ENCODE measurements around the gene BIRC6. TPM values are rescaled to one million over a fixed set of nuclear protein-coding genes. Genes with fewer than 3 reads are reported as not detected.
"Not testable (repeated sequence)": the region's sequence is repeated elsewhere in the genome, so short reads cannot be mapped to it uniquely, and the experiment has no call there.

BIRC6 gene
- total RNA-seq, 2 experiments from 2014 or later = 81.2 to 125 TPM

DNA sequence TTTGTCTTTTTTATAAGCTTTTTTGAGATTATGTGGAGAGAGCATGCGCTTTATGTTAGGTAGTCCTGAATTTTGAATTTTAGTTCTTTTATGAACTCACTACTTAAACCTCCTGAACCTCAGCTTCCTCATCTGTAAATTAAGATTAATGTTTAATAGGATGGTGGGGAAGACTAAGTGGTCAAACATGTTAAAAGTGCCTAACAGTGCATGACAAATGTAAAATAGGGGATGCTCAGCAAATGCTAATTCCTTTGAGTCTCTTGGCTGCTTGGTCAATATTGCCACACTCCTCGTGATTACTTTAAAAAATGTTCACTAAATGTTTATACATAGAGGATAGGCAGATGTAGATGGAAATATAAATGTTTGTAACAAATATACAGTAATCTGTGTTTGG, 6.8 kb downstream of the BIRC6 start:
- peak overlapping the region; percentile 13; the same call in 1 of the 2 replicates for H3K4me2 ChIP-seq (ENCODE audit: low read length)

DNA sequence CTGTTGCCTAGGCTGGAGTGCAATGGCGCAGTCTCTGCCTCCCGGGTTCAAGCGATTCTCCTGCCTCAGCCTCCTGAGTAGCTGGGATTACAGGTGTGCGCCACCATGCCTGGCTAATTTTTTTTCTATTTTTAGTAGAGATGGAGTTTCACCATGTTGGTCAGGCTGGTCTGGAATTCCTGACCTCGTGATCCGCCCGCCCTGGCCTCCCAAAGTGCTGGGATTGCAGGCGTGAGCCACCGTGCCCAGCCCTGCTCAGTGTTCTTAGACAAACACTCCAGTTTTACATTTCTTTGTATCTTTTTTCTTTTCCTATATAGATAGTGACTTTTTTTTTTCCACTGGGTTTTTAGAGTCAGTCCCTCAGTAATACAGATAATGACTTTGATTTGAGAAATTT, 7.5 kb downstream of the BIRC6 start:
- CTCF ChIA-PET (ENCODE audit: unreplicated experiment); H3K4me3 ChIP-seq (ENCODE audit: low read depth, low read length, poor library complexity, severe bottlenecking); H3K9me2 ChIP-seq (ENCODE audit: insufficient read depth, low read length); BruUV-seq (replicated peaks); H2AFZ ChIP-seq (ENCODE audit: low read length); DNase-seq (ENCODE audit: low spot score); H3K9me3 ChIP-seq (ENCODE audit: low read length); intact Hi-C loops (cut with micrococcal nuclease; ENCODE audit: unreplicated experiment); H3K27ac ChIP-seq (ENCODE audit: low read depth, low read length, poor library complexity, severe bottlenecking); H3K4me2 ChIP-seq (ENCODE audit: low read length): not testable (repeated sequence)
- POLR2A ChIA-PET = interaction anchor here (0.6 kb wide), 1 partner anchor 33 kb away, joined by 4 read pairs; no protein-coding TSS in a partner anchor
- Histone ChIP-seq H4K20me1 (ENCODE audit: insufficient read depth, low read length) (peaks cover 19% of the 10 kb centered on the region), H3K79me2 (ENCODE audit: insufficient read depth, low read depth, low read length) (peaks cover 100% of the 10 kb centered on the region), H3K4me1 (ENCODE audit: insufficient read depth, low read length, poor library complexity, severe bottlenecking) (peaks cover 27% of the 10 kb centered on the region), H3K36me3 (ENCODE audit: insufficient read depth, low read length) (peaks cover 92% of the 10 kb centered on the region)

More for the DNA sequence above, 6.8 kb downstream of the BIRC6 start:
- BruUV-seq (replicated peaks) = no TSS peak
- H3K79me2 ChIP-seq (ENCODE audit: insufficient read depth, low read depth, low read length) = peaks cover 100% of the 10 kb centered on the region
- no peak for DNase-seq (ENCODE audit: low spot score)
- H3K4me3 ChIP-seq (ENCODE audit: low read depth, low read length, poor library complexity, severe bottlenecking) = no peak overlapping the region
- no peaks in the 10 kb centered on the region for H3K9me2 ChIP-seq (ENCODE audit: insufficient read depth, low read length)
- peaks cover 34% of the 10 kb centered on the region for H3K4me1 ChIP-seq (ENCODE audit: insufficient read depth, low read length, poor library complexity, severe bottlenecking)
- no peak for TF ChIP-seq EZH2phosphoT487 (IDR thresholded peaks at IDR 0.05; ENCODE audit: borderline replicate concordance, low read depth, low read length)
- TF ChIP-seq CTCF (conservative IDR thresholded peaks at IDR 0.05; ENCODE audit: low read length) = no peak
- no peak overlapping the region for H3K27ac ChIP-seq (ENCODE audit: low read depth, low read length, poor library complexity, severe bottlenecking)
- H3K9me3 ChIP-seq (ENCODE audit: low read length) = no peaks in the 10 kb centered on the region; the same call in 1 of the 2 replicates
- H3K36me3 ChIP-seq (ENCODE audit: insufficient read depth, low read length) = peaks cover 93% of the 10 kb centered on the region
- intact Hi-C loops (cut with micrococcal nuclease; ENCODE audit: unreplicated experiment) = no loop called here
- H2AFZ ChIP-seq (ENCODE audit: low read length) = no peak overlapping the region
- ChIA-PET POLR2A (interaction anchor here (0.6 to 0.7 kb wide), 2 partner anchors 56 to 451 kb away, joined by 3 read pairs; no protein-coding TSS in a partner anchor), CTCF (ENCODE audit: unreplicated experiment) (no interaction called here)
- H4K20me1 ChIP-seq (ENCODE audit: insufficient read depth, low read length) = peaks cover 21% of the 10 kb centered on the region

DNA sequence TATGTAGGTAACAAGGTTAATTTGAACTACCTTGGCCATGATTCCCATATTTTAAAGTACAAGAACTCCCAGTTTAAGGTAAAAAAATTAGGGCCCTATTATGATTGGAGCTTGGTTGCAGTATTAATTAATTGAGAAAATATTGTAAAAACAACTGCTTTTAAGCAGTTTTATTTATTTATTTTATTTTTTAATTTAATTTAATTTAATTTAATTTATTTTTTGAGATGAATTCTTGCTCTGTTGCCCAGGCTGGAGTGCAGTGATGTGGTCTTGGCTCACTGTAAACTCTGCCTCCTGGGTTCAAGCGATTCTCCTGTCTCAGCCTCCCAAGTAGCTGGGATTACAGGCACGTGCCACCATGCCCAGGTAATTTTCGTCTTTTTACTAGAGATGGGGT, 8.9 kb downstream of the BIRC6 start:
- DNase-seq (ENCODE audit: low spot score); intact Hi-C loops (cut with micrococcal nuclease; ENCODE audit: unreplicated experiment); H3K27ac ChIP-seq (ENCODE audit: low read depth, low read length, poor library complexity, severe bottlenecking); H3K4me2 ChIP-seq (ENCODE audit: low read length); H3K4me3 ChIP-seq (ENCODE audit: low read depth, low read length, poor library complexity, severe bottlenecking); H3K9me3 ChIP-seq (ENCODE audit: low read length); BruUV-seq (replicated peaks); H3K9me2 ChIP-seq (ENCODE audit: insufficient read depth, low read length); POLR2A ChIA-PET; H2AFZ ChIP-seq (ENCODE audit: low read length); CTCF ChIA-PET (ENCODE audit: unreplicated experiment): not testable (repeated sequence)
- Histone ChIP-seq H3K4me1 (ENCODE audit: insufficient read depth, low read length, poor library complexity, severe bottlenecking) (peaks cover 14% of the 10 kb centered on the region), H4K20me1 (ENCODE audit: insufficient read depth, low read length) (peaks cover 17% of the 10 kb centered on the region), H3K79me2 (ENCODE audit: insufficient read depth, low read depth, low read length) (peaks cover 100% of the 10 kb centered on the region), H3K36me3 (ENCODE audit: insufficient read depth, low read length) (peaks cover 85% of the 10 kb centered on the region)

DNA sequence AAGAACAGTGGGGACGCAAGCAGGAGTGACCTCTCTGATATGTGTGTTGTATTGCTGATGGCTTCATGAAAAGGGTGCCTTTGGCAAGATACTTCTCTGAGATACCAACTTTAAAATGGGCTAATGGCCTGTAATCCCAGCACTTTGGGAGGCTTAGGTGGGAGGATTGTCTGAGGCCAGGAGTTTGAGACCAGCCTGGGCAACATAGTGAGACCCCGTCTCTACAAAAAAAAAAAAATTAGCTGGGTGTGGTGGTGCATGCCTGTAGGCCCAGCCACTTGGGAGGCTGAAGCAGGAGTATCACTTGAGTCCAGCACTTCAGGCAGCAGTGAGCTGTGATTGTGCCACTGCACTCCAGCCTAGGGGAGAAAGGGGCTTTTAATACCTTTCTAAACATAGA, 9.8 kb downstream of the BIRC6 start:
- Histone ChIP-seq H3K9me3 (ENCODE audit: low read length) (no peaks in the 10 kb centered on the region; the same call in 1 of the 2 replicates), H3K4me1 (ENCODE audit: insufficient read depth, low read length, poor library complexity, severe bottlenecking) (peaks cover 10% of the 10 kb centered on the region), H3K79me2 (ENCODE audit: insufficient read depth, low read depth, low read length) (peaks cover 100% of the 10 kb centered on the region), H3K36me3 (ENCODE audit: insufficient read depth, low read length) (peaks cover 84% of the 10 kb centered on the region), H3K4me2 (ENCODE audit: low read length) (no peak overlapping the region), H3K9me2 (ENCODE audit: insufficient read depth, low read length) (no peaks in the 10 kb centered on the region), H4K20me1 (ENCODE audit: insufficient read depth, low read length) (peaks cover 17% of the 10 kb centered on the region), H3K27ac (ENCODE audit: low read depth, low read length, poor library complexity, severe bottlenecking) (no peak overlapping the region), H3K4me3 (ENCODE audit: low read depth, low read length, poor library complexity, severe bottlenecking) (no peak overlapping the region), H2AFZ (ENCODE audit: low read length) (no peak overlapping the region)
- BruUV-seq (replicated peaks) = no TSS peak
- ChIA-PET CTCF (ENCODE audit: unreplicated experiment) (no interaction called here), POLR2A (no interaction called here)
- TF ChIP-seq CTCF (conservative IDR thresholded peaks at IDR 0.05; ENCODE audit: low read length) (no peak), EZH2phosphoT487 (IDR thresholded peaks at IDR 0.05; ENCODE audit: borderline replicate concordance, low read depth, low read length) (no peak)
- intact Hi-C loops (cut with micrococcal nuclease; ENCODE audit: unreplicated experiment) = no loop called here
- DNase-seq (ENCODE audit: low spot score) = no peak
